Measurements from ENCODE around the gene TRRAP. TPM values are rescaled to one million over a fixed set of nuclear protein-coding genes. Genes with fewer than 3 reads are reported as not detected.

TRRAP gene
- total and polyA plus RNA-seq, 2 of the 4 experiments (the other 2 are of a cell fraction): 12.5 to 18.1 TPM

GRCh38 chr7:99013266-99014112 lies 135.2 kb downstream of the TRRAP start (continued):
- TF ChIP-seq MAZ (IDR thresholded peaks at IDR 0.05; ENCODE audit: borderline replicate concordance, low read depth, low read length): no peak

GRCh38 chr7:99014113-99014985 lies 136.0 kb downstream of the TRRAP start:
- POLR2A ChIA-PET (ENCODE audit: unreplicated experiment): no interaction called here
- peaks cover 49% of the 10 kb centered on the region for H3K36me3 ChIP-seq (ENCODE audit: control insufficient read depth, insufficient read depth, low read length)
- H3K18ac ChIP-seq (ENCODE audit: low read depth, low read length): no peak overlapping the region
- WGBS, 2 experiments (ENCODE audit: extremely low coverage in 2 of 2, insufficient read length in 1 of 2): no CpG with 5 or more reads among the region's 18 CpGs
- H3K9me1 ChIP-seq (ENCODE audit: insufficient read depth, low read length): 0 out of 2 replicates have a peak, but pooled peaks cover 4% of the 10 kb centered on the region
- H2BK15ac ChIP-seq (ENCODE audit: low read depth, low read length): no peak overlapping the region
- H3K79me1 ChIP-seq (ENCODE audit: low read depth in 1 of 2, low read length in 2 of 2): peaks cover 0 to 13% of the 10 kb centered on the region in 2 experiments; a peak in 2 of 4 replicates
- H3K14ac ChIP-seq (replicated peaks; ENCODE audit: low read depth, low read length): no peak overlapping the region
- H2BK5ac ChIP-seq (ENCODE audit: low read depth, low read length, poor library complexity, severe bottlenecking): no peak overlapping the region
- H3K4me2 ChIP-seq (ENCODE audit: low read depth, low read length): no peak overlapping the region
- in situ Hi-C loops (cut with MboI; ENCODE audit: low sequenced_read_pairs) (no loop called here), intact Hi-C loops (cut with micrococcal nuclease) (no loop called here), dilution Hi-C loops (cut with HindIII; ENCODE audit: low sequenced_read_pairs, unreplicated experiment) (no loop called here)
- CTCF ChIA-PET: no interaction called here
- DNase-seq: no peak
- H3K9me3 ChIP-seq (ENCODE audit: control insufficient read depth, insufficient read depth, low read length): no peaks in the 10 kb centered on the region
- H3K27me3 ChIP-seq (ENCODE audit: control insufficient read depth, insufficient read depth, low read length): no peaks in the 10 kb centered on the region
- no peak overlapping the region for H2AK9ac ChIP-seq (replicated peaks; ENCODE audit: low read depth, low read length, poor library complexity)
- no peak overlapping the region for H2AK5ac ChIP-seq (ENCODE audit: low read depth, low read length)
- H4K91ac ChIP-seq (ENCODE audit: insufficient read depth, low read depth, low read length): no peak overlapping the region
- no peak overlapping the region for H3K9ac ChIP-seq (ENCODE audit: low read depth, low read length)
- BruUV-seq (replicated peaks): no TSS peak
- no peak overlapping the region for H3K23ac ChIP-seq (ENCODE audit: low read depth, low read length)
- TF ChIP-seq MAZ (IDR thresholded peaks at IDR 0.05; ENCODE audit: borderline replicate concordance, low read depth, low read length) (no peak), RCOR1 (IDR thresholded peaks at IDR 0.05; ENCODE audit: insufficient replicate concordance, low read length) (no peak), POLR2A (IDR thresholded peaks at IDR 0.05; ENCODE audit: low read depth, low read length) (no peak), NFE2L2 (IDR thresholded peaks at IDR 0.05; ENCODE audit: low read depth, low read length) (no peak), USF2 (IDR thresholded peaks at IDR 0.05; ENCODE audit: low read depth, low read length) (no peak), CEBPB (IDR thresholded peaks at IDR 0.05; ENCODE audit: low read depth, low read length) (no peak)
- no peak for ATAC-seq (ENCODE audit: low read depth)
- H2BK20ac ChIP-seq (ENCODE audit: low read depth, low read length): no peak overlapping the region
- H3K27ac ChIP-seq (ENCODE audit: insufficient read depth, low read length): no peak overlapping the region
- H3K4ac ChIP-seq (ENCODE audit: low read depth, low read length): no peak overlapping the region
- H4K20me1 ChIP-seq (ENCODE audit: insufficient read depth, low read length): peaks cover 3% of the 10 kb centered on the region; the same call in 1 of the 2 replicates
- no peaks in the 10 kb centered on the region for H3K4me1 ChIP-seq (ENCODE audit: control insufficient read depth, insufficient read depth, low read length)
- H2BK120ac ChIP-seq (ENCODE audit: low read depth, low read length): no peak overlapping the region
- H3K56ac ChIP-seq (ENCODE audit: extremely low read depth, insufficient read depth, low read length): no peak overlapping the region
- no peak overlapping the region for H3K4me3 ChIP-seq (ENCODE audit: insufficient read depth, low read depth, low read length)
- H2AFZ ChIP-seq (replicated peaks; ENCODE audit: low read length, poor library complexity): no peak overlapping the region
- no peak overlapping the region for H4K8ac ChIP-seq (ENCODE audit: low read depth in 2 of 2, low read length in 2 of 2)
- no peak overlapping the region for H4K5ac ChIP-seq (ENCODE audit: low read depth, low read length)
